NT2/D1 (cell line): ENCODE results near the gene ZP3.

Source experiments
- YY1 ChIP-seq: IDR thresholded peaks from 2 replicates; pipeline ENCODE4 v1.6.1; 2011; ENCODE audit not compliant: insufficient read length, insufficient read depth
- ZNF274 ChIP-seq: IDR thresholded peaks from 2 replicates; pipeline ENCODE4 v1.6.1; 2011; ENCODE audit warnings: mild to moderate bottlenecking, low read depth, low read length

- TF ChIP-seq YY1 (no peak), ZNF274 (no peak)
These were observed 28.6 kb upstream of the ZP3 start for GRCh38 chr7:76395965-76396726.
